GM18520 (cell line): ENCODE data around the gene STARD5.
"Not testable (repeated sequence)": the region's sequence is repeated elsewhere in the genome, so short reads cannot be mapped to it uniquely, and the experiment has no call there.

Experiments used
- ATAC-seq: cut with Tn5 transposase; IDR thresholded peaks from one replicate; pipeline ENCODE4 v1.9.1; 2021; ENCODE audit not compliant: unreplicated experiment

STARD5 gene

DNA sequence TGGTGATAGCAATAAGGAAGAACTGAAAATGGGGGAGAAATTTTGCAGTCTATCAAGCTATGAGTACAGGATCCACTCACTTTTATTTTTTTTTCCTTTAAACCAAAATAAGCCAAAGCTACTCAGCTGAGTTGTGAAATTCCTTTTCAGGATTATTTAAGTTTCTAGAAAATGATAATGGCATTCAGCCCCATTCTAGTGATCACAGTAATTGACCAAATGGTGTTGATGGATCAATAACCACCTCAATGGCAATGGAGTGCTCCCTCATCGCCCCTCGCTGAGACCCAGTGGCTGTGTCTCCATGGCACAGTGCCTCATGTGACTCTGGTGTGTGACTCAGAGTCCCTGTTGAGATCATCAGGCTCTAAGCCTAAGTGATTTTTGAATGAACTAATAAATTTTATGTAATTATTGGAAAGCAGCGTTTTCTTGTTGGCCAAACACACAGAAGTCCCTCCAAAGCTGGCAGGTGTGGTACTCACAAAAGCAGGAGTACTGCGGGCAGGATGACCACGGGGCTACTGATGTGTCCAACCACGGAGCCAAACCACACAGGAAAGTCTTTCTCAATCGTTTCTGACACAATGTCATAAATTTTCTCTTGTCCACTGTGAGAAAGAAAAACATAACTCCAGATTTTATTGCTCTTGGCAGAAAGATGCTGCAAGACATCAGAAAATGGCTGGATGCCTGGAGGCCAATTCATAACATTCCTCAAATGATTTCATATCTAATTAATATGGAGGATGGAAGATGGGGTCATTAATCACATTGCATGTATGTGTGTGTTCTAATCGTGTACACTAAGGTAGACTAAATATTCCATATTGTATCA is 14.4 kb upstream of the STARD5 start:
- ATAC-seq, result no peak

GRCh38 chr15:81337713-81338157 is 13.8 kb upstream of the STARD5 start:
- no peak for ATAC-seq

DNA sequence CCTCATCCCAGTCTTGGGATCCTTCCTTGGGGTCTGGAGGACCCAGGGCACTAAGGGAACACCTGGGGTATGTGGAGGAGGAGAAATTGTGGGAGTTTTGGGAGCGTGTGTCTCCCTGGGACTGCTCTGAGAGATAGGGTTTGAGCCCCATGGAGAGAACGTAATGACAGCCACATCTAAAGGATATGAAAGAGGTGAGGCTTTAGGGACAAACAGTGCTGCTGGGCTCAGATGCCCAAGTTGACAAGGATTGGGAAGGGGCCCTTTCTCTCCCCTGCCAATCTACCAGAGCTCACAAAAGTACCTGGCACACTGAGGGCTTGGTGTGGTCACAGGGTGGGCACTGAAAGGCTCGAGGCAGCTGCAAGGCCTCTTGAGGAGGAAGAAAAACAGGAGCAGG is 13.3 kb upstream of the STARD5 start:
- ATAC-seq, result no peak

GRCh38 chr15:81336568-81336967 is 12.6 kb upstream of the STARD5 start:
- ATAC-seq, result no peak

GRCh38 chr15:81335631-81336030 is 11.7 kb upstream of the STARD5 start:
- no peak for ATAC-seq

DNA sequence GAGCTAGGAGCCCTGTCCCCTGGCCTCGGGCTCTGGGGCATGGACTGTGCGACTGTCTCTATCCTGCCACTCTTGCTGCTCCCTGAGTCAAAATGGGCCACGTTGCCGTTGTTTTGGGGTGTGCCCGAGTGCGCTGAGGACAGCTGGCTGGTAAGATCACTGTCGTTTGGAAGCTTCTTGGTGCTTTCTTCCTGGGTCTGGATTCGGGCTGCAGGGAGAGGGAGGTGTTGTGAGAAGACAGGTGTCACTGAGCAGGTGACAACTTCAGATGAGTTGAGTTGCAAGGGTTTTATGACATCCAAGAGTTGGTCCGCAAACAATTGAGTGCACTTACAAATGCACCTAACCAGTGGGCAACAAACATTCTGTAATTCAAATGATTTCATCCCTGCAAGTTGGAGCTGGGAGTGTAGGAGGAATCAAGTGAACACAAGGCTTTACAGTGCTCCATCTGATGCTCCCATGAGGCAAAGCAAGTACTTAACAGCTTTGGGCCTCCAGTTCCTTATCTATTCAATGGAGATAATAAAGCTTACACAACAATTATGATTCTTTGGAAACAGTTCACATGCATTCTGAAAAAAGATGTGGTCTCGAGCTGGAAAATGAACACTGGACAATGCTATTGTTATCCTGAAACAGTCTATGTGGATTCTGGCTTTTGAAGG is 11.0 kb upstream of the STARD5 start:
- no peak for ATAC-seq

DNA sequence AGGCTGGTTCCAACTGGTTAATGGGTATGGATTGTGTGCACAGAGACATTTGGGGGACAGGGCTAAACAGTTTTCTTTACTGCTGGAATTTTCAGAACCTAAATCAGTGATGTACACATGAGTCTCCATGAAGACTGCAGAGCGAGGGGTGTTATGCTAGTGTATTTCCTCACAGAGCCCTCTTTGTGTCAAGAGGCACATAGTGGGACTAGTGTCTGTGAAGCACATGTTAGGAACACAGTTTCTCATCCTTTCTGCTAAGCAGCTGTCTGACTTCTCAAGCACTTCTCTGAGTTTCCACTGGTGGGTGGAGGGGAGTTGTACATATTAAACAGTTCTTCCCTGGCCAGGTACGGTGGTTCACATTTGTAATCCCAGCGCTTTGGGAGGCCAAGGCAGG is 9.4 kb upstream of the STARD5 start:
- ATAC-seq, result no peak

GRCh38 chr15:81332326-81332725 is 8.4 kb upstream of the STARD5 start:
- ATAC-seq, result no peak

- no peak for ATAC-seq
Measured at GRCh38 chr15:81331600-81331999, 7.7 kb upstream of the STARD5 start.

- ATAC-seq, result not testable (repeated sequence)
Measured at GRCh38 chr15:81331141-81331540, 7.2 kb upstream of the STARD5 start.

DNA sequence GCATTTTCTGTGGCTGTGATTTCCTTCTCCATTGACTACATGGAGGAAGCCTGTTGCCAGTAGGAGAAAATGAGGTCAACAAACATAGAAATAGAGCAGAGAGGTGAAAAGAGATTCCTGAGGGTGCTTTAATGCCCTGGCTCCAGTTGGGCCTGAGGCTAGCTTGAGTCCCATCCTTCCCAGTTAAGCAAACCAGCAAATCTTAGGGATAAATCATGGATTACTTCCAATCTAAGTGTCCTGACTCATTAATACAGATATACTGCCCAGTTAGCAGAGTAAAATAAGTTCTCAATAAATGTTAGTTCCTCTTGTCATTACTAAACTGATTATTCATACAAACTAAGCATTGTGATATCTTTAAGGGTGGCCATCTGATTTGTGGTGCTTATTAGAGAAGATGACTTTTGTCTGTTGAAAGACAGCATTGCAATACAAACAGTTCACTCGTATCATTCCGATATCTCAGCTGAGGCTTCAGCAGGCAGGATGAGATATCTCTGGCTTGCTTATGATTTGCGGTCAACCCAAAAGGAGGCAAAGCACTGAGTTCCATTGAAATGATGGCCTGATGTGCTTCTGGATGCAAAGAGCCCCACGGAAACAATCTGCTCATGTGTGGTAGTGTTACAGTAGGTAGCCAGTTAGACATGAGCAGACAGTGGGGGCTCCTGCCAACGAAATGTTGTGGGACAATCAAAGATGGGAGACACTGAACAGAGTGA is 6.6 kb upstream of the STARD5 start:
- no peak for ATAC-seq

GRCh38 chr15:81329446-81329845 is 5.5 kb upstream of the STARD5 start:
- ATAC-seq, result no peak

DNA sequence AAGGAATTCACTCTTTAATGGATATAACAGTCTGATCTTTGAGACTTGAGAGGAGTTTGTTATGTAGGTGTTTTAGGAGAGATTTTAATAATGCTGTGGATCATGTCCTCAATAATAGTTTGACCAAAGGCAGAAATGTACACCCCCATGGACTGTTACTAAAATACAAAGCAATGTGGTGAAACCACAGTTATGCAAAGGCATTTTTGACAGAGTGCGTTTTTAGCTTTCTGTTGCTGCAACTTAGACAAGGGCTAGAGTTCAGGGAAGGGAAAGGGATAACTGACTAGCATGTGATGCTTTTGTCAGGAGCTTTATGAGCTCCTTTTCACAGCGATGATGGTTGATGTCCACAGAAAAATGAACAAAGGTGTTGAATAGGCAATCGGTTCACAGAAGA is 3.6 kb upstream of the STARD5 start:
- no peak for ATAC-seq

- no peak for ATAC-seq
Measured at GRCh38 chr15:81326466-81327212, 2.7 kb upstream of the STARD5 start.

- no peak for ATAC-seq
Measured at GRCh38 chr15:81323559-81323943, 390 bp downstream of the STARD5 start.

DNA sequence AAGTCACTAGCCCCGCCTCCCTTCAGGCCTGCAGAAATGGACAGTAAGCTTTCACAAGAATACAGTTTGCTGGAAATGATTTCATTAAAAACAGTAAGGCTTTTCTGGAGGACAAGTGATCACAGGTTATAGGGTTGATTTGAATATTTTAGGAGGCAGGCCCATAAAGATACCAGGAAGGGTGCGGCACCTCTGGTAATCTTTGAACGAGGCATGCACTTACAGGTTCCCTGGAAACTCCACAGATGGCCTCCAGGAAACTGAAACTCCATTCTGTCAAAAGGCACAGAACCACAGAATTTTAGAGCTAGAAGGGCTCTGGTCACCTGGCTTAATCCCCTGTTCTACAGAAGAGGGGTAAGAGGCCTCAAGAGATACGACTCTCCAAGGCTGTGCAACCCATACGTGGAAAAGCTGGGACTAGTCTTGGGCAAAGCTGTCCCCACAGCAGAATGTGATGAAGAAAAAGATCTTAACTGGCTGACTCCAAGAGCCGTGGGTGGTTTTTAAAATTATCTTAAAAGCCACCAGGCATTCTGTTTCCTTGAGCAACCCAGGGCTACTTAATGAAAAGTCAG is 1.2 kb downstream of the STARD5 start:
- no peak for ATAC-seq

GRCh38 chr15:81321667-81322066 is 2.3 kb downstream of the STARD5 start:
- ATAC-seq, result no peak

DNA sequence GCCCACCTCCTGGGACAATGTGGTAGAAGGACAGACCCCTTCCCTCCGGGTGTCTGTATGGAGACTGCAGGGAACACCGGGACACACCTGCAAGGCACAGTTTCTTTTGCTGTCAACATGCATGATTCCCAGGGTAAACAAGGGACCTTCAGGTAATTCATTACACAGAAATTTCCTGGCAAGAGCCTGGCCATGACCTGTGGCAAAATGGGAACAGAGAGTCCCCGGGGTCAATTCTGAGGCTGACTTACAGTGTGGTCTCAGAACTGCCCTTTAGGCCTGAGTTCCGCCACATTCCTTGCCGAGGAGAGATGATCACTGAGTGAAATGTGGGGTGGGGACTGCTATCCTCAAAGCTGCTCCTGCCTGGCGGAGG is 6.3 kb downstream of the STARD5 start:
- ATAC-seq, result no peak

DNA sequence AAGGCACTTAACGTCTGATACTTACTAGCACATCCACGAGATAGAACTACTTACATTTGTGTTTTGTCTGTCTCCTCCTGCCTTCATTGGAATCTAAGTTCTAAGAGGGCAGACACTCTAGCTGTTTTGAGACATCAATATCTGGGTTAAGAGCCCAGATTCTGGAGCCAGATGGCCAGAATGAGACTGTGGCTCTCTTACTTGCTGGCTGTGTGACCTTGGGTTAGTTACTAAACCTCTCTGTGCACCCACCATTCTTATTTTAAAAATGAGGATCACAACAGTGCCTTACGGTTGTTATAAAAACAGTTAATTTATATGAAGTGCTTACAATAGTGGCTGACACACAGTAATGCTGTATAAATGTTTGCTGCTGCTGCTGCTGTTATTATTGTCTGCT is 7.7 kb downstream of the STARD5 start:
- ATAC-seq, result no peak

DNA sequence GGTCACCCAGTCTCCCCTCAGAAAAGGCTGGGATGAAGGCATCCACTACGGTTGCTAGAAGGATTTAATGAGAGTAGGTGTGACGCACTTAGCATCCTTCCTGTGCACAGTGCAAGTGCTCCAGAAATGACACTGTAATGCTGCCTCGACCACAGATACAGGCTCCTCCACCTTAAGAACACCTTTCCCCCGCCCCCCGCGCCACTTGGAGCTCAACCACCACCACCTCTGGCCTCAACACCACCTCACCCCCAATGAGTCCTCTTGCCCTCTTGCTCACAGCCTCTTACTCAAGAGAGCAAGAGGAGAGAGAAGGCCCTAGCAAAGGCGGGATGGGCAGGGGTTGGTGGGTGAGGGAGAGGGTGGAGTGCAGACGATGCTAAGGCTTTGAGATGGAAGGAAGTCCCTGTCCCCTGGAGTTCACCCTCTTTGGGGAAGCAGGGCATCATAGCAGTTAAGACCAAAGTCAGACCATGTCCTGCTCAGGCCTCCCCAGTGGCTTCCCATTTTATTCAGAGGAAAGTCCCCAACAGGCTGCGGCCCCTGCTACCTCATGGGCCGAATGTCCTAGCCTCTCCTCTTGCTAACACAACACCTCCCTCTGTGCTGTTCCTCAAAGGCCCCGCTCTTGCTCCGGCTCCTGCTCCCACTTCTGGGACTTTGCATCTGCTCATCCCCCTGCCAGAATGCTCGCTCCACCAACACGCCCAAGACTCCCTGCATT is 8.3 kb downstream of the STARD5 start:
- ATAC-seq, result no peak
